HG02938 (cell line): ENCODE data around the gene SMC3.
"Not testable (repeated sequence)": the region's sequence is repeated elsewhere in the genome, so short reads cannot be mapped to it uniquely, and the experiment has no call there.

Experiments used
- ATAC-seq: cut with Tn5 transposase; IDR thresholded peaks from one replicate; pipeline ENCODE4 v1.9.1; 2021; ENCODE audit warnings: mild to moderate bottlenecking, moderate library complexity; ENCODE audit not compliant: unreplicated experiment

The SMC3 gene

GRCh38 chr10:110574420-110574819, 6.9 kb downstream of the SMC3 start:
- no peak for ATAC-seq

GRCh38 chr10:110576220-110576619, 8.7 kb downstream of the SMC3 start:
- no peak for ATAC-seq

- no peak for ATAC-seq
Measured at GRCh38 chr10:110577056-110577455, 9.6 kb downstream of the SMC3 start.

- ATAC-seq: no peak
Measured at GRCh38 chr10:110584006-110584405, 16.5 kb downstream of the SMC3 start.

GRCh38 chr10:110591760-110592159, 24.3 kb downstream of the SMC3 start:
- ATAC-seq: no peak

GRCh38 chr10:110597476-110597875, 30.0 kb downstream of the SMC3 start:
- no peak for ATAC-seq

- ATAC-seq: peak; percentile 52
Measured at GRCh38 chr10:110600487-110601101, 33.1 kb downstream of the SMC3 start.

- no peak for ATAC-seq
Measured at GRCh38 chr10:110601581-110601980, 34.1 kb downstream of the SMC3 start.

GRCh38 chr10:110608087-110608486, 40.6 kb downstream of the SMC3 start:
- no peak for ATAC-seq

- no peak for ATAC-seq
Measured at GRCh38 chr10:110609605-110610004, 42.1 kb downstream of the SMC3 start.

GRCh38 chr10:110610308-110610774, 42.8 kb downstream of the SMC3 start:
- ATAC-seq: no peak

GRCh38 chr10:110610781-110611180, 43.3 kb downstream of the SMC3 start:
- not testable (repeated sequence) for ATAC-seq

GRCh38 chr10:110612087-110612486, 44.6 kb downstream of the SMC3 start:
- ATAC-seq: peak; percentile 30

- ATAC-seq: no peak
Measured at GRCh38 chr10:110612629-110613028, 45.1 kb downstream of the SMC3 start.

- ATAC-seq: no peak
Measured at GRCh38 chr10:110613341-110613995, 46.0 kb downstream of the SMC3 start.

- ATAC-seq: peak; percentile 34
Measured at GRCh38 chr10:110613996-110614495, 46.6 kb downstream of the SMC3 start.

GRCh38 chr10:110615057-110615747, 47.7 kb downstream of the SMC3 start:
- no peak for ATAC-seq

- no peak for ATAC-seq
Measured at GRCh38 chr10:110616493-110617033, 49.1 kb downstream of the SMC3 start.

- ATAC-seq: no peak
Measured at GRCh38 chr10:110617425-110618229, 50.1 kb downstream of the SMC3 start.

- ATAC-seq: no peak
Measured at GRCh38 chr10:110618230-110618610, 50.7 kb downstream of the SMC3 start.
